GM23338 (cell line): ENCODE results near the gene ZDHHC9.

Experiments used
- CTCF ChIP-seq, 2 experiments: fragments of 200-600 bp in 1 of 2; sonication (generic) in 1 of 2; conservative IDR thresholded peaks; 2 replicates each; pipeline versions ENCODE4 v1.5.1 to v1.6.1; 2016 to 2017; ENCODE audit warnings: antibody characterized with exemption in 2 of 2, low read depth in 2 of 2, mild to moderate bottlenecking in 2 of 2, moderate library complexity in 1 of 2
- EZH2 ChIP-seq: fragments of 200-600 bp; sonication (generic); IDR thresholded peaks from one replicate; pipeline ENCODE4 v1.8.0; 2017; ENCODE audit warnings: antibody characterized with exemption, mild to moderate bottlenecking, low read depth; ENCODE audit not compliant: unreplicated experiment
- EZH2phosphoT487 ChIP-seq: fragments of 200-600 bp; sonication (generic); IDR thresholded peaks from one replicate; pipeline ENCODE4 v1.8.1; 2018; ENCODE audit warnings: antibody characterized with exemption; ENCODE audit not compliant: unreplicated experiment

GRCh38 chrX:129825746-129826505, 17.8 kb downstream of the ZDHHC9 start:
- TF ChIP-seq CTCF (conservative IDR thresholded peaks at IDR 0.05; ENCODE audit: low read depth in 2 of 2) (no peak), EZH2phosphoT487 (no peak), EZH2 (no peak)
